Measurements from ENCODE around the gene SFXN5.
A peak's percentile ranks its signal among the peaks of the same experiment; 100 is the strongest.

Gene SFXN5

GRCh38 chr2:73020657-73021370 is 50.7 kb downstream of the SFXN5 start:
- DNase-seq, result peak; percentile 84

DNA sequence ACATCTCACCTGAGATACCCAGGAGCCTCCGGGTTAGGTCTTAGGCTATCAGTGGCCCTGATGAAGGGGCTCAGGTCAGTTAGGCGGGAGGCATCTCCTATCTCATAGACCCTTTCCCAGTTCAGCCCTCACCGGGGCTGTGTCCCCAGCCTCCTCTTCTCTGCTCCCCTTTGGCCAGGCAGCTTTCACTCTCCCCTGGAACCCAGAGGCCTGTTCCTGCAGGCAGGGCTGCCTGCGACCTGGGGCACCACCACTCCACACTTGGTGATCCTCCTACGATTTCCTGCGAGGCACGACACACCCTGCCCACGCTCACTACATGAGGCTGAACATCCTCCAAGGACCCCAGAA is 51.2 kb downstream of the SFXN5 start:
- DNase-seq, result no peak

GRCh38 chr2:73018188-73018825 is 53.2 kb downstream of the SFXN5 start:
- DNase-seq, result peak; percentile 9

DNA sequence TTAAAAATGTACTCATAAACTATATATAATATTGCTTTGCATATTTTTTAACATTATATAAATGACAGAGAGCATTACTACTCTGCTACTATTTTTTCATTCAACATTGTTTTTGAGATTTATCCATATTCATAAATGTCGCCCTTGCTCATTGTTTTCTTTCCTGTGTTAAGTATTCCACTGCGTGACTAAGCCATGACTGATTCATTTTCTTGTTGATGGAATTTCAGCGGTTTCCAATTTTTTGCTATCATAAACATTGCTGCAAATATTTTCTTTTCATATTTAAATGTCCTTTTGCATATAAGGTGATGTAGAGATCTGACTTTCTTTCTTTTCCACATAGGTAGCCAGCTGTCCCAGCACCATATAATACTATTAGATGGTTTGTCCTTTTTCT is 57.6 kb downstream of the SFXN5 start:
- DNase-seq, result peak; percentile 15

GRCh38 chr2:73009177-73009839 is 62.2 kb downstream of the SFXN5 start:
- DNase-seq, result no peak

GRCh38 chr2:73008766-73009135 is 62.8 kb downstream of the SFXN5 start:
- DNase-seq, result no peak

DNA sequence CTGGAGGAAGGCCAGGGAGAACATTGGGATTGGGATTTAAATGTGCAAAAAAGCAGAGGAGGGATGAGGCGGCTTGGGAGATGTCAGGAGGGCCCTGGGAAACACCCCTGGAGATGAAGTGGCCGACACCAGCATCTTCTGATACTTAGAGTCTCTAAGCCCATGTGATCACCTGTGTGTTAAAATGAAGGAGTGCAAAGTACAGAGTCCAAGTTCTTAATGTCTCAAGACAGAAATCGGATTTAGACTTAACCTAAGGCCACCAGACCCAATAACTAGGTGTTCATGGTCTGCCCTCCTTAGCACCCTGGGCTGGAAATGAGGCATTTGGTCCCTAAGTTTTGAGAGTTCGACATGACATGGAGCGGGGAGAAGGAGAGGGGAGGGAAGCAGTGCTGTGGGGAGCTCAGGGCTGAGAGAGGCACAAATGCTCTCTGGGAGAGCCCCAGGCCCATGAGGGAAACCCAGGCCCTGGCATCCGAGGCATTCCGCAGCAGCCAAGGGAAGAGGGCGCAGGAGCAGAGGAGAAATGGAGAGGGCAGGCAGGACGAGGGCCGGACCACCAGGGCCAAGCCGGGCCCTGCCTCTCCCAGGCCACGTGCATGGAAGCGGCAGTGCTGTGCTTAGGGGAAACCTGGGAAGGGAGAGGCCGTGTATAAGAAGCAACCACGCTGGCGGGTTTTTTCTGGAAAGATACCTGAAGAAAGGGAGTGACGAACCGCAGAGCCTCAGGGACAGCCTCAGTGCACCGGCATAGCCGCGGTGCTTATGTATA is 63.3 kb downstream of the SFXN5 start:
- DNase-seq, result no peak

DNA sequence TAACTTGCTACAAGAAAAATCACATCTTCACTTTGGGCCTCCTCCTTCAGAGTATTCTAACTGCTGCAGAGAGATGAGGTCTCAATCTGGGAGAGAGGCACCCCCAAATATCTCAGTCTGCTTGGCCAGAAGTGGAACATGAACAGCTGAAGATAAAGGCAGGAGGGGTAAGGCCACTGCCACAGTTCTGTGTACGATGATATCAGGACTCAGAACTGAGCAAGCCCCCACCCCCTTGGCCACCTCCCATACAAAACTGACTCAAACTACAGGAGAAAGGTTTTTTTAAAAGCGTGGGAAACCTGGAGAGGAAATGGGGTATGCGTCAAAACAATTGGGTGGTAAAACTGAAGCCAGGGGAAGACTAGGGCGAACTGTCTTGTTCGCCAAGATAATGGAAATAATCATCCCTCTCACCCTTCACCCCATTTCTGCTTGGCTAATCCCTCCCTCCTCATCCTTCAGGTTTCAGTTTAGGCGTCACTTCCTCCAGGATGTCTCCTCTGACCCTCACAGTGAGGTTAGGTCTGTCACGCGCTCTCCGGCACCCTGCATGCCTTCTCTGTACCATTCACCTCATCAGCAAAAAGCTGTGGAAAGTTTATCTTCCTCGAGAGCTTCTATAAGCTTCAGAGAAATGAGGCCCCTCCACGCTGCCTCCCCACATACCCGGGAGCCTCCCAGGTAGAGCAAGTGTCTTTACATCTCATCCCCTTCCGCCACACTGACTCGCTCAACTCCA is 64.4 kb downstream of the SFXN5 start:
- no peak for DNase-seq

DNA sequence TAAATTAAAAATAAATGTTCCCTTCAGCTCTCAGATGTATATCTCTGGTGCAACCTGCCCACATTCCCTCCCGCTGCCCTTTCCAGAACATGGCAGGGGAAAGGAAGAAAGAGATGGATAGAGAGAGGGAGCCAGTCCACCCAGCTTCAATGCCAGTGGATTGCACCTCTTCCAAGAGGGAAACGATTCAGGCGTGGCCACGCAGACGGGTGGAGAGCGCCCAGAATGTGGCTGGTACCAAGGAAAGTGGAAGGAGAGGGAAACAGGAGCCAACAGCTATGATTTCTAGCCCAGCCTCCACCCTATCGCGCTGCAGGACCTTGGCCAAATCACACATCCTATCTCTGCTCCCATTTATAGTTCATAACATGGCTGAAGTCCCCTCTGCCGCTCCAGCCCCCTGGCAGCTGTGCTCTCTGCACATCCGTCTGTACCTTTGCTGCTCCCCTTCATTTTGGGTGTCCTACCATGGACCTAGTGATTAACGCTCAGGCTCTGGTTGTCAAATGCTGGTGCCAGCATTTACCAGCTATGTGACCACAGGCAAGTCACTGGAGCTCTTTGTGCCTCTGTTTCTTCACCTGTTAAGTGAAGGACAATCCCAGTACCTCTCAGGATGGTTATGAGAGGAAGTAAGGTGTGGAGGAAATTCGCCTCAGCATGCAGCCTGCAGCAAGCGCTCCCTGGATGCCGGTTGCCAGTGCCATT is 66.5 kb downstream of the SFXN5 start:
- no peak for DNase-seq

DNA sequence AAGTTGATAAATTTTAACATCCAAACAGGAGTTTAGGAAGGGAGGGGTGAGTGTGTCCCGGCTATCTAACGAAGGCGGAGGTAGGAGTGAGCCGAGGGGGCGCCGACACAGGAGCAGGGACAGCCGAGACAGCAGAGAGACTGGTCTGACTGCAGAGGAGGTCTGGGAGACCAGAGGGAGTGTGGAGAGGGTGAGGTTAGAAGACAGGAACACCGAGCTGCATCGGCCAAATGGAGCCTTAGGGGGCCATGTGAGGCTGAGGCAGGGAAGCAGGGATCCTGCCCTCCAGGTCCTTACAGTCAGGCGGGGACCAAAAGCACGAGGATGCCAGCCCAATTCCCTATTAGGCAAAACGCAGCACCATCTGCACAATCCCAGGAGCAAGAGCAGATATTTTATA is 67.0 kb downstream of the SFXN5 start:
- DNase-seq, result no peak

DNA sequence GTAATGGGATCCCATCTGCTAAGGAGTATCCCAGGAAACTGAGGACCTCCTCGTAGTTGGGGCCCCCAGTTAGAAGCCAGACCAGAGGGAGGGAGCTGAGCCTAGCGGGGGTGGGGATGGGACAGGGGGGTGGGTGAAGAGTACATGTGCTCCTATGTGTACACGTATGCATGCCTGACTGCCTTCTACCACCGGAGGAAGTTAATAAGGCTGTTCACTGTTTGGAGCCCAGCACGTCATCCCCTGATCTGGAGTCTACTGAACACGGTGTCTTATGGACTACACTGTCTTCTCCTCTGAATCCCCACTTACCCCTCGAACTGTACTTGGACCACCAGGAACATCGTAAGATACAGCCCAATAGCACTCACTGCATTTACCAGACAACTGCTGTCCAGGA is 68.5 kb downstream of the SFXN5 start:
- no peak for DNase-seq

- no peak for DNase-seq
Measured at GRCh38 chr2:73000808-73001570, 70.5 kb downstream of the SFXN5 start.

GRCh38 chr2:72999729-73000725 is 71.5 kb downstream of the SFXN5 start:
- peak; percentile 38 for DNase-seq

- DNase-seq, result no peak
Measured at GRCh38 chr2:72998724-72999123, 72.8 kb downstream of the SFXN5 start.

GRCh38 chr2:72998234-72998651 is 73.3 kb downstream of the SFXN5 start:
- no peak for DNase-seq

DNA sequence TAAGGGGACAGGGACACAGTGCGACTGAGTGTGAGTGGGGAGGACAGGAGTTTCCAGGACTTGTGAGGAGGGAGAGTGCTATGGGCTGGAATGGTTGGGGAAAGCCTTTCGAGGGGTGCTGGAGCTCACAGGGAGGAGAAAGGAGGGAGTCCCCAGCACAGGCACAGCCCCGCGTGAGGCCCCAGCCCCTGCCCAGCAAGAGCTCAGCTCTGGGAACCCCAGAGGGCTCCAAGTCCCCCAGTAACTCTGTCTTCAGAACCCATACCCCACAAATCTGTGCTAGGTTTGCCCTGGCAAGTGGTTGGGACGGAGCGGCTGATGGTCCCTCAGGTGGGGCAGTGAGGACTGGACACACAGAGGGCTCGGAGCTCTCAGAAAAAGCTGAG is 75.4 kb downstream of the SFXN5 start:
- no peak for DNase-seq

DNA sequence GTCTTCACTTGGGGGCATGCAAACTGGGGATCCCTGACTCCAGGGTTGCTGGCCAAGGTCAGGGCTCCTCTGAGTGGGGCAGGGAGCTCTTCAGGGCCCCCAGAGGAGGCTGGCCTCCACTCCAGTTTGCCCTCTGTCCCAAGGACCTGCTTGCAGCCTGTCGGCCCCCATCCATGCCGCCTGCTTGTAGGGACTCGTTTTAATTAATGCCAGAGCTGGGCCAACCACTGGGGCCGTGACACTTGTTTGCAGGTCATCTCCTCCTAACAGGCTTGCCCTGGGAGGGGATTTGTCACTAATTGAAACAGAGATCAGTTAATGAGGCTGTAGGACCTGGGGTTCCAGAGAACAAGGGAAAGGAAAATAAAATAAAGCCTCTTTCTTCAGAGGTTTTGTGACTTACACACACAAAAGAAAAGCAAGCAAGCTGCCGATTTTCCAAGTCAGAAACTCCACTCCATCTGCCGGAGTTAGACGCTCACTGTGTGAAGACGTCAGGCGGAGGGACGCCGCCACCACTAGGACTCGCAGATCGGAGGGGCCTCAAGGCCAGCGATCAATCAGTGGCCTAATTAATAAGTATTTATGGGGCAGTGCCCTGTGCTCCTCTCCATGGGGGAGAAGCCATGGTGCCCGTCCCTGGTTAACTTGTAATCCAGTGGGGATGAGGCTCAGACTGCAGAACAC is 75.9 kb downstream of the SFXN5 start:
- no peak for DNase-seq

- no peak for DNase-seq
Measured at GRCh38 chr2:72994991-72995380, 76.5 kb downstream of the SFXN5 start.

- DNase-seq, result no peak
Measured at GRCh38 chr2:72994282-72994990, 77.1 kb downstream of the SFXN5 start.

All from fibroblast of skin of right quadriceps (primary cell).